Measurements from ENCODE around the gene TMEM200A.

- no peak for TF ChIP-seq CTCF (IDR thresholded peaks at IDR 0.05; ENCODE audit: borderline replicate concordance, extremely low read depth, low read length, poor library complexity, severe bottlenecking)
- no peak for TF ChIP-seq EZH2 (IDR thresholded peaks at IDR 0.05; ENCODE audit: borderline replicate concordance, low read depth, low read length, severe bottlenecking)
These were observed 43.7 kb downstream of the TMEM200A start for GRCh38 chr6:130409418-130410100.

All from DND-41 (cell line).